Keratinocyte (primary cell): Measurements from ENCODE around the gene HTD2. TPM values are rescaled to one million over a fixed set of nuclear protein-coding genes. Genes with fewer than 3 reads are reported as not detected.

Experiments
- DNase-seq: peaks from one replicate; pipeline ENCODE4 v3.0.0-alpha.2; 2011; ENCODE audit warnings: low read depth, missing footprints, low spot score
- FAIRE-seq: peaks from 2 replicates; lab custom pipeline; 2011; peaks lifted over from hg19 to GRCh38; lab: Jason Lieb, UNC
- H2AFZ ChIP-seq: 2 replicates; pipeline ENCODE4 v1.6.0; 2012; ENCODE audit warnings: low read length, control low read depth, inconsistent platforms; ENCODE audit not compliant: control insufficient read depth
- H3K27ac ChIP-seq: 2 replicates; pipeline ENCODE4 v1.5.1; 2011; ENCODE audit warnings: low read length; ENCODE audit not compliant: control insufficient read depth, insufficient read depth
- H3K27me3 ChIP-seq: 3 replicates; pipeline ENCODE4 v1.6.0; 2011; ENCODE audit warnings: low read length; ENCODE audit not compliant: control insufficient read depth, insufficient read depth; ENCODE audit errors: extremely low read depth
- H3K36me3 ChIP-seq, 2 experiments: 2 replicates in 1 of 2; 3 replicates in 1 of 2; pipeline ENCODE4 v1.5.1; 2011; ENCODE audit warnings: low read length in 2 of 2, mild to moderate bottlenecking in 1 of 2; ENCODE audit not compliant: control insufficient read depth in 2 of 2, insufficient read depth in 2 of 2; ENCODE audit errors: extremely low read depth in 1 of 2
- H3K4me1 ChIP-seq: 3 replicates; pipeline ENCODE4 v1.5.1; 2011; ENCODE audit warnings: low read length; ENCODE audit not compliant: control insufficient read depth, insufficient read depth; ENCODE audit errors: extremely low read depth
- H3K4me2 ChIP-seq: 3 replicates; pipeline ENCODE4 v1.6.0; 2011; ENCODE audit warnings: low read depth, low read length; ENCODE audit not compliant: control insufficient read depth, insufficient read depth; ENCODE audit errors: extremely low read depth
- H3K4me3 ChIP-seq, 3 experiments: fragments of 200-600 bp in 1 of 3; sonication (generic) in 1 of 3; 2 replicates in 2 of 3; 3 replicates in 1 of 3; pipeline ENCODE4 v1.5.1; 2011 to 2016; ENCODE audit warnings: low read length in 3 of 3, mild to moderate bottlenecking in 3 of 3, control low read depth in 2 of 3, inconsistent platforms in 1 of 3, low read depth in 1 of 3, mixed read lengths in 1 of 3, mixed run types in 1 of 3, moderate library complexity in 1 of 3; ENCODE audit not compliant: control insufficient read depth in 2 of 3, insufficient read depth in 2 of 3; ENCODE audit errors: extremely low read depth in 1 of 3
- H3K79me2 ChIP-seq: 2 replicates; pipeline ENCODE4 v1.6.0; 2012; ENCODE audit warnings: low read length; ENCODE audit not compliant: control insufficient read depth, insufficient read depth
- H3K9ac ChIP-seq: 3 replicates; pipeline ENCODE4 v1.6.0; 2011; ENCODE audit warnings: low read length; ENCODE audit not compliant: control insufficient read depth, insufficient read depth; ENCODE audit errors: extremely low read depth
- H3K9me1 ChIP-seq: 3 replicates; pipeline ENCODE4 v1.6.0; 2011; ENCODE audit warnings: low read length; ENCODE audit not compliant: control insufficient read depth, insufficient read depth; ENCODE audit errors: extremely low read depth
- H3K9me3 ChIP-seq: 2 replicates; pipeline ENCODE4 v1.5.1; 2012; ENCODE audit warnings: low read depth, low read length; ENCODE audit not compliant: control insufficient read depth
- H4K20me1 ChIP-seq: 3 replicates; pipeline ENCODE4 v1.6.0; 2011; ENCODE audit warnings: low read length; ENCODE audit not compliant: control insufficient read depth, insufficient read depth; ENCODE audit errors: extremely low read depth
- EZH2 ChIP-seq: IDR thresholded peaks from one replicate; pipeline ENCODE4 v1.6.1; 2012; ENCODE audit warnings: inconsistent platforms, mild to moderate bottlenecking, low read length, moderate library complexity
- dilution Hi-C: fragments of 300-500 bp; cut with MboI; formaldehyde crosslinking; loops from one replicate; pipeline ENCODE4 v1.7.0; 2020; ENCODE audit warnings: low sequenced_read_pairs; ENCODE audit not compliant: extremely low pct_ligation_motif_present
- polyA plus RNA-seq, 5 experiments: library from polyadenylated mRNA; depleted of rRNA in 3 of 5; stranded (reverse) in 3 of 5; stranded (forward) in 1 of 5; unstranded in 1 of 5; fragments of >200 nt; gene quantifications; 1 replicate in 1 of 5; 2 replicates in 3 of 5; 3 replicates in 1 of 5; pipeline versions ENCODE4 v1.2.1 to v1.2.3, GENCODE V29; 2011 to 2012; ENCODE audit warnings: missing spikeins in 2 of 5, low read depth in 1 of 5, low replicate concordance in 1 of 5
- TF ChIP-seq, protein P1 (sequence below), 3 experiments: IDR thresholded peaks in 1 of 3; conservative IDR thresholded peaks in 1 of 3; optimal IDR thresholded peaks in 1 of 3; 2 replicates in 2 of 3; 3 replicates in 1 of 3; pipeline versions ENCODE3 to v1.5.1; 2011; ENCODE audit warnings: low read length in 3 of 3, mild to moderate bottlenecking in 3 of 3, moderate library complexity in 2 of 3, control low read depth in 1 of 3, inconsistent platforms in 1 of 3; ENCODE audit not compliant: insufficient read depth in 2 of 3; ENCODE audit errors: extremely low read depth in 1 of 3

HTD2 gene
- polyA plus RNA-seq, 1 donor (not counting 4 experiments of a cell fraction or from before 2014, with no cell fraction given), result 12.5 TPM

DNA sequence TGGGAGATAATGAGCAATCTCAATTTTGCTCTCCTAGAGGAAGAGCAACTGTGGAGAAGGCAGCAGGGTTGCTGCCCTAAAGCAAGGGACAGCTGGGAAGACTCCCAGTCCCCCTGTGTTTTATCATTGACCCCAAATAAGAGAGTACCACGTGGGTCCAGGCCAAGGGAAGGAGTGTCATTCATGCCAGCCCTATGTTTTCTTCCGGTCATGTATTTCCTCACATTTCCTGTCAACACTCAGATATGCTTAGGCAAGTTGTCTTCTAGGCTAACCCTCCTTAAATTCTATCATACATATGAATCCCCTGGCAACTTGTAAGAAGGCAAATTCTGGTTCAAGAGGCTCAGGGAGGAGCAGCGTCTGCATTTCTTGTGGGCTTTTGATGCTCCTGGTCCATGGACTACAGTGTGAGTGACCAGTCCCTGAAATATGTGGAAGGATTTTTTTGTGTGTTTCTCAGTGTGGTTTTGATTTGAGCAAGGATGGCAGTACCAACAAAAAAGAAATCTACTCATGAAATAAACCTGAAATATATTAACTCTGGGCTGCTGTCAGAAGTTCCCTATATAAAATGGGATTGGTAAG, 32.2 kb upstream of the HTD2 start:
- H3K9me3 ChIP-seq, result no peaks in the 10 kb centered on the region
- H3K36me3 ChIP-seq, result peaks cover 0 to 2% of the 10 kb centered on the region in 2 experiments

DNA sequence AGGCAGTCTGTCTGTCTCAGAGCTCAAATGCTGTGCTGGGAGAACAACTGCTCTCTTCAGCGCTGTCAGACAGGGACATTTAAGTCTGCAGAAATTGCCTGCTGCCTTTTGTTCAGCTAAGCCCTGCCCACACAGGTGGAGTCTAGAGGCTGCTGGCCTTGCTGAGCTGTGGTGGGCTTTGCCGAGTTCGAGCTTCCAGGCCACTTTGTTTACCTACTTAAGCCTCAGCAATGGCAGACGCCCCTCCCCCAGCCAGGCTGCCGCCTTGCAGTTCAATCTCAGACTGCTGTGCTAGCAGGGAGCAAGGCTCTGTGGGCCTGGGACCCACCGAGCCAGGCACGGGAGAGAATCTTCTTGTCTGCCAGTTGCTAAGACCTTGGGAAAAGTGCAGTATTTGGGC, 25.3 kb upstream of the HTD2 start:
- no peak overlapping the region for H3K4me3 ChIP-seq
- H3K4me1 ChIP-seq, result no peaks in the 10 kb centered on the region
- FAIRE-seq (no peak), DNase-seq (no peak)
- H3K9me1 ChIP-seq, result no peaks in the 10 kb centered on the region
- H3K9me3 ChIP-seq, result no peaks in the 10 kb centered on the region
- peaks cover 3 to 10% of the 10 kb centered on the region in 2 experiments for H3K36me3 ChIP-seq
- dilution Hi-C loops, result no loop called here
- no peaks in the 10 kb centered on the region for H4K20me1 ChIP-seq
- no peak overlapping the region for H3K27ac ChIP-seq
- no peaks in the 10 kb centered on the region for H3K27me3 ChIP-seq
- no peak overlapping the region for H3K9ac ChIP-seq
- no peaks in the 10 kb centered on the region for H3K79me2 ChIP-seq
- H2AFZ ChIP-seq, result no peak overlapping the region
- no peak overlapping the region for H3K4me2 ChIP-seq
- no peak for TF ChIP-seq EZH2
- TF ChIP-seq, protein P1, sequence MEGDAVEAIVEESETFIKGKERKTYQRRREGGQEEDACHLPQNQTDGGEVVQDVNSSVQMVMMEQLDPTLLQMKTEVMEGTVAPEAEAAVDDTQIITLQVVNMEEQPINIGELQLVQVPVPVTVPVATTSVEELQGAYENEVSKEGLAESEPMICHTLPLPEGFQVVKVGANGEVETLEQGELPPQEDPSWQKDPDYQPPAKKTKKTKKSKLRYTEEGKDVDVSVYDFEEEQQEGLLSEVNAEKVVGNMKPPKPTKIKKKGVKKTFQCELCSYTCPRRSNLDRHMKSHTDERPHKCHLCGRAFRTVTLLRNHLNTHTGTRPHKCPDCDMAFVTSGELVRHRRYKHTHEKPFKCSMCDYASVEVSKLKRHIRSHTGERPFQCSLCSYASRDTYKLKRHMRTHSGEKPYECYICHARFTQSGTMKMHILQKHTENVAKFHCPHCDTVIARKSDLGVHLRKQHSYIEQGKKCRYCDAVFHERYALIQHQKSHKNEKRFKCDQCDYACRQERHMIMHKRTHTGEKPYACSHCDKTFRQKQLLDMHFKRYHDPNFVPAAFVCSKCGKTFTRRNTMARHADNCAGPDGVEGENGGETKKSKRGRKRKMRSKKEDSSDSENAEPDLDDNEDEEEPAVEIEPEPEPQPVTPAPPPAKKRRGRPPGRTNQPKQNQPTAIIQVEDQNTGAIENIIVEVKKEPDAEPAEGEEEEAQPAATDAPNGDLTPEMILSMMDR (optimal IDR thresholded peaks at IDR 0.05 in 1 of 3, IDR thresholded peaks at IDR 0.05 in 1 of 3, conservative IDR thresholded peaks at IDR 0.05 in 1 of 3; ENCODE audit: extremely low read depth in 1 of 3, insufficient read depth in 2 of 3, low read length in 3 of 3), result no peak

More for the DNA sequence above, 32.2 kb upstream of the HTD2 start:
- Histone ChIP-seq H3K27ac (no peak overlapping the region), H3K4me1 (peaks cover 15% of the 10 kb centered on the region), H3K9ac (no peak overlapping the region), H3K79me2 (no peaks in the 10 kb centered on the region), H4K20me1 (no peaks in the 10 kb centered on the region), H3K9me1 (no peaks in the 10 kb centered on the region), H2AFZ (no peak overlapping the region), H3K27me3 (no peaks in the 10 kb centered on the region), H3K4me2 (no peak overlapping the region), H3K4me3 (no peak overlapping the region)
- no peak for DNase-seq
- TF ChIP-seq, protein P1 (optimal IDR thresholded peaks at IDR 0.05 in 1 of 3, IDR thresholded peaks at IDR 0.05 in 1 of 3, conservative IDR thresholded peaks at IDR 0.05 in 1 of 3; ENCODE audit: extremely low read depth in 1 of 3, insufficient read depth in 2 of 3, low read length in 3 of 3), result no peak
- TF ChIP-seq EZH2, result no peak
- dilution Hi-C loops, result no loop called here
- no peak for FAIRE-seq
